Retinal pigment epithelial cell (primary cell): ENCODE measurements around the gene ADARB2.

Source experiments
- DNase-seq: peaks from one replicate; pipeline ENCODE4 v3.0.0-alpha.2; 2010; ENCODE audit warnings: low read depth
- H3K4me3 ChIP-seq: 2 replicates; pipeline ENCODE4 v1.5.1; 2011; ENCODE audit warnings: mild to moderate bottlenecking, low read length, control low read depth, moderate library complexity
- TF ChIP-seq, protein P1 (sequence below): conservative IDR thresholded peaks from 2 replicates; pipeline ENCODE4 v1.5.1; 2011; ENCODE audit warnings: low read depth, low read length, control low read depth, inconsistent platforms

ADARB2 gene

GRCh38 chr10:1724921-1725488, 12.3 kb downstream of the ADARB2 start:
- no peak overlapping the region for H3K4me3 ChIP-seq
- no peak for DNase-seq
- TF ChIP-seq, protein P1, sequence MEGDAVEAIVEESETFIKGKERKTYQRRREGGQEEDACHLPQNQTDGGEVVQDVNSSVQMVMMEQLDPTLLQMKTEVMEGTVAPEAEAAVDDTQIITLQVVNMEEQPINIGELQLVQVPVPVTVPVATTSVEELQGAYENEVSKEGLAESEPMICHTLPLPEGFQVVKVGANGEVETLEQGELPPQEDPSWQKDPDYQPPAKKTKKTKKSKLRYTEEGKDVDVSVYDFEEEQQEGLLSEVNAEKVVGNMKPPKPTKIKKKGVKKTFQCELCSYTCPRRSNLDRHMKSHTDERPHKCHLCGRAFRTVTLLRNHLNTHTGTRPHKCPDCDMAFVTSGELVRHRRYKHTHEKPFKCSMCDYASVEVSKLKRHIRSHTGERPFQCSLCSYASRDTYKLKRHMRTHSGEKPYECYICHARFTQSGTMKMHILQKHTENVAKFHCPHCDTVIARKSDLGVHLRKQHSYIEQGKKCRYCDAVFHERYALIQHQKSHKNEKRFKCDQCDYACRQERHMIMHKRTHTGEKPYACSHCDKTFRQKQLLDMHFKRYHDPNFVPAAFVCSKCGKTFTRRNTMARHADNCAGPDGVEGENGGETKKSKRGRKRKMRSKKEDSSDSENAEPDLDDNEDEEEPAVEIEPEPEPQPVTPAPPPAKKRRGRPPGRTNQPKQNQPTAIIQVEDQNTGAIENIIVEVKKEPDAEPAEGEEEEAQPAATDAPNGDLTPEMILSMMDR, result no peak

- H3K4me3 ChIP-seq, result no peak overlapping the region
- TF ChIP-seq, protein P1, result no peak
- DNase-seq, result no peak
Observed at GRCh38 chr10:1716839-1717238, 20.5 kb downstream of the ADARB2 start.

GRCh38 chr10:1715821-1716220, 21.5 kb downstream of the ADARB2 start:
- H3K4me3 ChIP-seq, result no peak overlapping the region
- DNase-seq, result no peak
- TF ChIP-seq, protein P1, result no peak

DNA sequence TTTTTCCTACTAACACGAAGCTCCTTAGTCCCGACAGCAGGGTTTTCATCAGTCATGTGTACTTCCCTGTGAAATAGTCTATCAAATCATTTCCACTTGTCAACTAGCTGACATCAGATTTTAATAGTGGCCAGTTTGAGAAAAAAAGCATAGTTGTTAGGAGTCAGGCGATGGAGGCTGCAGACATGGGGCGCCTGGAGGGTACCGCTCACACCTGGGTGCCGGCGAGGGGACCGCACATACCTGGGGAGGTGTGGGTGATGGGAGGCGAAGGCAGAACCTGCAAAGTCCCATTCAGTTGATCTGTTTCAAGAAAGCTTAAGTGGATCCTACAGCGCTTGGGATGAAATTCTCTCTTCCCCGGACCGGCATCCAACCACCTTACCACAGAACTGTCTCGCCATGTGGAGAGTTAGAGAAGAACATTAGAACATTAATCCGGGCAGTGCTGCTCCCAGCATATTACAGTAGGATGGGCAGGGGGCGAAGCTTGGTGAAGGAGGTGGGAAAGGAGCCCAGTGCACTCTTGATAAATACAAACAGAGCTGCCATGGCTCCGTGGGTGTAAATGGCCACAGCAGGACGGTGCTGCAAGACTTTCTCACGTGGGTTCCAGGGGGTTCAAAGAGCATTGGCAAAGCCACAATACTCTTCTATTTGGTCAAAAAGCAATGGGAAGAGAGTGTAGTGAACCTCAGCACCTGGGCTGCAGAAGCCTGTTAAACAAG, 24.2 kb downstream of the ADARB2 start:
- TF ChIP-seq, protein P1, result no peak
- DNase-seq, result no peak
- H3K4me3 ChIP-seq, result no peak overlapping the region

GRCh38 chr10:1712314-1712713, 25.0 kb downstream of the ADARB2 start:
- DNase-seq, result no peak
- no peak overlapping the region for H3K4me3 ChIP-seq
- TF ChIP-seq, protein P1, result no peak

DNA sequence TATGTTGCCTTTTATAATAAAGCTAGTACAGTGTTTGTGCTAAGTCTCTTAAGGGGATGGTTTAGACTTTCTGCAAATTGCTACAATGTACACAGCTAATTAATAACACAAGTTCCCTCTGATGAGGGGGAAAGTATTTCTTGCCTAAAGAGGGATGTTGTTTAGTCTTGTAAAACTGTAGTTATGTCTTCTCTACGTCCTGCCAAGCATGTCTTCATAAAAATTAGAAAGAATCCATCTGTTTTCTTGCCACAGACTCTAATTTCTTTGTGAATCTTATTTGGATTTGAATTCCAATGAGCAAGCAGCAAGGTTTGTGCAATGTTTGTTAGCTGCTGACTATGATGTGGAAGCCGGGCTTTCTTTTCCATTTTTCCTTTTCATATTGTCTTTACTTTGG, 28.2 kb downstream of the ADARB2 start:
- DNase-seq, result no peak
- no peak overlapping the region for H3K4me3 ChIP-seq
- TF ChIP-seq, protein P1, result no peak

DNA sequence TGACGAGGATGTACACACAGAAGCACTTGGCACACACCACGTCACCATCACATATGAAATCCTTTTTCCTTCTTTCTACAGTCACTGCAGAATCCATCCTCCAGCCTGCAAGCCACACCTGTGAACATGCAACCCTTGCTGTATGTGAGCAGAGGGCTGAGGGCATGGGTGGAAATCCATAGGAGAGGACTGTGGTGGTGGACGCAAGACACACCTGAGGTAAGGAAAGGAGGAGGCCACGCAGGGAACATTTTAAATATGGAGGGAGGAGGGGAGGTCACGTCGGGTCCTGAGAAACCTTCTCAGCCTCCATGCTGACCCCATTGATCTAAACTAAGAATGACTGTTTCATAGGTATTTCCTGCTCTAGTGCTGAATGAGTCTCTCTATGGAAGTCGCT, 28.6 kb downstream of the ADARB2 start:
- TF ChIP-seq, protein P1, result no peak

More for the DNA sequence above, 28.6 kb downstream of the ADARB2 start:
- H3K4me3 ChIP-seq, result no peak overlapping the region
- no peak for DNase-seq
